ENCODE results near the gene NPTXR. TPM values are rescaled to one million over a fixed set of nuclear protein-coding genes. Genes with fewer than 3 reads are reported as not detected.

Gene NPTXR
- total and polyA plus RNA-seq, 2 donors (not counting 3 experiments of a cell fraction or from before 2014, with no cell fraction given) = 0.37 to 0.73 TPM

GRCh38 chr22:38841635-38842034, 2.2 kb downstream of the NPTXR start:
- no peak for FAIRE-seq
- H3K4me2 ChIP-seq (ENCODE audit: insufficient read depth, low read length) = no peak overlapping the region
- dilution Hi-C loops (cut with MboI; ENCODE audit: extremely low pct_ligation_motif_present, low sequenced_read_pairs) (no loop called here), intact Hi-C loops (cut with micrococcal nuclease) (no loop called here)
- H3K9me1 ChIP-seq (replicated peaks; ENCODE audit: control insufficient read depth, extremely low read depth, insufficient read depth, low read length) = no peaks in the 10 kb centered on the region
- POLR2A ChIA-PET = no interaction called here
- no peaks in the 10 kb centered on the region for H3K79me2 ChIP-seq (ENCODE audit: control insufficient read depth, insufficient read depth, low read length)
- no peak for DNase-seq (ENCODE audit: low read depth, low spot score)
- H3K4me1 ChIP-seq (ENCODE audit: control insufficient read depth, extremely low read depth, insufficient read depth, low read length) = peaks cover 3% of the 10 kb centered on the region
- TF ChIP-seq CTCF (IDR thresholded peaks at IDR 0.05; ENCODE audit: extremely low read depth in 1 of 2, insufficient read depth in 1 of 2, low read depth in 1 of 2, low read length in 2 of 2) (no peak), FOS (IDR thresholded peaks at IDR 0.05; ENCODE audit: borderline replicate concordance, insufficient read depth, low read length) (no peak), GATA2 (IDR thresholded peaks at IDR 0.05; ENCODE audit: insufficient read depth, insufficient read length, low read depth, low read length) (no peak), EZH2 (IDR thresholded peaks at IDR 0.05; ENCODE audit: borderline replicate concordance, low read depth, low read length, severe bottlenecking) (no peak), MAX (IDR thresholded peaks at IDR 0.05; ENCODE audit: insufficient read depth, insufficient read length) (no peak), MYC (IDR thresholded peaks at IDR 0.05; ENCODE audit: low read depth, low read length) (no peak), POLR2A (IDR thresholded peaks at IDR 0.05; ENCODE audit: low read depth, low read length) (no peak), POLR2AphosphoS5 (IDR thresholded peaks at IDR 0.05; ENCODE audit: insufficient read depth, low read depth, low read length) (no peak), JUN (IDR thresholded peaks at IDR 0.05; ENCODE audit: borderline replicate concordance, insufficient read depth, insufficient read length, low read depth) (no peak)
- H3K27ac ChIP-seq (ENCODE audit: insufficient read depth, low read depth, low read length) = no peak overlapping the region
- BruUV-seq (replicated peaks) = no TSS peak
- H3K9me3 ChIP-seq (replicated peaks; ENCODE audit: control insufficient read depth, insufficient read depth, low read length) = no peaks in the 10 kb centered on the region
- no peak overlapping the region for H3K4me3 ChIP-seq (replicated peaks in 1 of 3; ENCODE audit: insufficient read depth in 1 of 3, low read depth in 1 of 3, low read length in 3 of 3)
- no peaks in the 10 kb centered on the region for H4K20me1 ChIP-seq (replicated peaks; ENCODE audit: control insufficient read depth, extremely low read depth, insufficient read depth, low read length)
- no peaks in the 10 kb centered on the region for H3K36me3 ChIP-seq (ENCODE audit: control insufficient read depth in 2 of 2, extremely low read depth in 1 of 2, insufficient read depth in 2 of 2, low read length in 2 of 2)
- CTCF ChIA-PET = interaction anchor here (14.8 kb wide), 1 partner anchor 74 kb away, joined by 198 read pairs; no protein-coding TSS in a partner anchor
- no peak overlapping the region for H2AFZ ChIP-seq (ENCODE audit: low read depth, low read length)
- no peak overlapping the region for H3K9ac ChIP-seq (replicated peaks; ENCODE audit: extremely low read depth, insufficient read depth, low read length)
- peaks cover 19 to 26% of the 10 kb centered on the region in 2 experiments for H3K27me3 ChIP-seq (ENCODE audit: control insufficient read depth in 2 of 2, insufficient read depth in 2 of 2, low read length in 2 of 2)
